Astrocyte (in vitro differentiated cells and primary cell): ENCODE measurements around the gene HM13. TPM values are rescaled to one million over a fixed set of nuclear protein-coding genes. Genes with fewer than 3 reads are reported as not detected.

Experiments
- DNase-seq: peaks from one replicate; pipeline ENCODE4 v3.0.0-alpha.2; 2010; ENCODE audit warnings: low read depth
- FAIRE-seq: peaks from 2 replicates; lab custom pipeline; 2011; peaks lifted over from hg19 to GRCh38; lab: Jason Lieb, UNC
- H2AFZ ChIP-seq: 2 replicates; pipeline ENCODE4 v1.6.0; 2012; ENCODE audit warnings: low read depth, low read length, inconsistent platforms
- H3K27ac ChIP-seq: 2 replicates; pipeline ENCODE4 v1.5.1; 2011; ENCODE audit warnings: low read depth, low read length, inconsistent platforms
- H3K27me3 ChIP-seq: 2 replicates; pipeline ENCODE4 v1.6.0; 2011; ENCODE audit warnings: low read length, inconsistent platforms; ENCODE audit not compliant: insufficient read depth
- H3K36me3 ChIP-seq: 2 replicates; pipeline ENCODE4 v1.5.1; 2011; ENCODE audit warnings: low read length, inconsistent platforms; ENCODE audit not compliant: insufficient read depth
- H3K4me1 ChIP-seq: 2 replicates; pipeline ENCODE4 v1.5.1; 2011; ENCODE audit warnings: low read length, inconsistent platforms; ENCODE audit not compliant: insufficient read depth
- H3K4me2 ChIP-seq: 2 replicates; pipeline ENCODE4 v1.6.0; 2012; ENCODE audit warnings: low read length, inconsistent platforms
- H3K4me3 ChIP-seq: 2 replicates; pipeline ENCODE4 v1.5.1; 2011; ENCODE audit warnings: low read depth, mild to moderate bottlenecking, low read length, inconsistent platforms; ENCODE audit not compliant: insufficient read depth
- H3K79me2 ChIP-seq: 2 replicates; pipeline ENCODE4 v1.6.0; 2012; ENCODE audit warnings: mild to moderate bottlenecking, low read length, inconsistent platforms; ENCODE audit not compliant: insufficient read depth
- H3K9ac ChIP-seq: 2 replicates; pipeline ENCODE4 v1.6.0; 2012; ENCODE audit warnings: mild to moderate bottlenecking, low read length, inconsistent platforms
- H3K9me3 ChIP-seq: 2 replicates; pipeline ENCODE4 v1.5.1; 2012; ENCODE audit warnings: low read depth, mild to moderate bottlenecking, low read length, inconsistent platforms; ENCODE audit not compliant: insufficient read depth
- H4K20me1 ChIP-seq: 2 replicates; pipeline ENCODE4 v1.6.0; 2012; ENCODE audit warnings: low read length, inconsistent platforms; ENCODE audit not compliant: insufficient read depth
- H3K27ac Mint-ChIP-seq: one replicate; pipeline ENCODE4 v1.8.0; 2021; ENCODE audit warnings: mild to moderate bottlenecking, mixed read lengths; ENCODE audit not compliant: unreplicated experiment
- H3K27me3 Mint-ChIP-seq: one replicate; pipeline ENCODE4 v1.8.0; 2021; ENCODE audit warnings: low read depth, mixed read lengths; ENCODE audit not compliant: unreplicated experiment
- H3K36me3 Mint-ChIP-seq: one replicate; pipeline ENCODE4 v1.8.0; 2021; ENCODE audit warnings: low read depth, mixed read lengths; ENCODE audit not compliant: unreplicated experiment
- H3K4me1 Mint-ChIP-seq: one replicate; pipeline ENCODE4 v1.8.0; 2021; ENCODE audit warnings: low read depth, mixed read lengths; ENCODE audit not compliant: unreplicated experiment
- H3K4me3 Mint-ChIP-seq: one replicate; pipeline ENCODE4 v1.8.0; 2021; ENCODE audit warnings: mild to moderate bottlenecking, moderate library complexity, mixed read lengths; ENCODE audit not compliant: unreplicated experiment
- H3K9me3 Mint-ChIP-seq: one replicate; pipeline ENCODE4 v1.8.0; 2021; ENCODE audit warnings: mild to moderate bottlenecking, mixed read lengths; ENCODE audit not compliant: unreplicated experiment
- CTCF ChIP-seq: IDR thresholded peaks from 2 replicates; pipeline ENCODE4 v1.5.1; 2011; ENCODE audit warnings: low read depth, mild to moderate bottlenecking, inconsistent platforms, low read length, moderate library complexity; ENCODE audit not compliant: insufficient read depth
- EZH2 ChIP-seq: IDR thresholded peaks from 2 replicates; pipeline ENCODE4 v1.6.1; 2012; ENCODE audit warnings: mild to moderate bottlenecking, low read length, inconsistent platforms; ENCODE audit not compliant: insufficient read depth
- microRNA-seq: library from miRNA; unstranded; fragments of <30 nt; microRNA quantifications from one replicate; pipeline ENCODE4 v1.2.0, GENCODE V29; 2020
- total RNA-seq: library from RNA; stranded (reverse); gene quantifications from 2 replicates; pipeline ENCODE4 v1.2.1, GENCODE V29; 2021

HM13 gene
- total RNA-seq, 1 donor from 2014 or later, result 399 TPM

- FAIRE-seq, result no peak
- TF ChIP-seq CTCF (no peak), EZH2 (no peak)
These were observed 103.3 kb downstream of the HM13 start for GRCh38 chr20:31617432-31618104.

More at GRCh38 chr20:31617432-31618104, 103.3 kb downstream of the HM13 start:
- H3K4me1 ChIP-seq, result no peaks in the 10 kb centered on the region
- H4K20me1 ChIP-seq, result no peaks in the 10 kb centered on the region
- no peaks in the 10 kb centered on the region for H3K79me2 ChIP-seq
- peaks cover 6% of the 10 kb centered on the region for H3K9me3 Mint-ChIP-seq
- H3K27me3 Mint-ChIP-seq, result peaks cover 9% of the 10 kb centered on the region
- no peak overlapping the region for H3K4me3 ChIP-seq
- no peak for DNase-seq
- no peaks in the 10 kb centered on the region for H3K9me3 ChIP-seq
- H3K27ac Mint-ChIP-seq, result no peak overlapping the region
- H3K36me3 ChIP-seq, result no peaks in the 10 kb centered on the region
- no peaks in the 10 kb centered on the region for H3K27me3 ChIP-seq
- H3K4me3 Mint-ChIP-seq, result no peak overlapping the region
- H3K27ac ChIP-seq, result no peak overlapping the region
- no peaks in the 10 kb centered on the region for H3K36me3 Mint-ChIP-seq
- H3K4me2 ChIP-seq, result no peak overlapping the region
- H3K4me1 Mint-ChIP-seq, result no peaks in the 10 kb centered on the region
- no peak overlapping the region for H3K9ac ChIP-seq
- no peak overlapping the region for H2AFZ ChIP-seq

Small RNA genes lying within 50 kb of the gene (microRNA-seq; reads per million reads assigned to microRNA genes)
- 1.6 reads per million for gene MIR3193

Other genes starting within 250 kb of the HM13 start
- gene DEFB116, start 205.9 kb upstream of the HM13 start, total RNA-seq, result not detected in 2 replicates
- gene DEFB118, start 145.8 kb upstream of the HM13 start, total RNA-seq, result not detected in 2 replicates
- gene DEFB119, start 123.9 kb upstream of the HM13 start, total RNA-seq, result not detected in 2 replicates
- gene DEFB121, start 108.2 kb upstream of the HM13 start, total RNA-seq, result not detected in 2 replicates
- not detected in 2 replicates for gene DEFB123, start 73.8 kb upstream of the HM13 start, total RNA-seq
- not detected in 2 replicates for gene DEFB124, start 39.3 kb upstream of the HM13 start, total RNA-seq
- gene REM1, start 39.2 kb upstream of the HM13 start, total RNA-seq, result not detected in 2 replicates
- 73.7 and 76.7 TPM in 2 replicates for gene ID1, start 90.8 kb downstream of the HM13 start, total RNA-seq
- gene COX4I2, start 123.5 kb downstream of the HM13 start, total RNA-seq, result not detected in 2 replicates
- 103 and 149 TPM in 2 replicates for gene BCL2L1, start 208.4 kb downstream of the HM13 start, total RNA-seq
- 31.7 and 41.6 TPM in 2 replicates for gene TPX2, start 224.8 kb downstream of the HM13 start, total RNA-seq